ENCODE data around the gene SYT7. TPM values are rescaled to one million over a fixed set of nuclear protein-coding genes. Genes with fewer than 3 reads are reported as not detected.

SYT7 gene
- total and polyA plus RNA-seq, 2 of the 8 experiments (the other 6 are each of a cell fraction or from before 2014, with no cell fraction given): 9.6 to 10.5 TPM

DNA sequence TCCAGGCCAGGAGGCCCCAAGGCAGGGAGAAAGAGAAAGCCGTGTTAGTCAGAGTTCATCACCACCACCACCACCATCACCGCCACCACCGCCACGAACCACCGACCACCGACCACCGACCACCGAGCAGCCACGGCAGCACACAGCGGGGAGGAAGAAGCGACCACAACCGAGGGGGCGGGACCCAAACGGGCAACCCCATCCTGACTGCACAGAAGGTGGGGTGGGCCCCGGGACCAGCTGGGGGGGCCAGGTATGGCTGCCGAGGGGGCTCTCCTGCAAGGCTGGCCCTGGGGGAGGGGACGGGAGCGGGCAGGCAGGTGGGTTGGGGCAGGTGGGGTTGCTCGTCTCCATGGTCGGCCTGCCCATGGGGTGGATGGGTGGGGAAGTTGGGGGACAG lies 34.2 kb downstream of the SYT7 start:
- Histone ChIP-seq H3K23ac (ENCODE audit: insufficient read length) (no peak overlapping the region), H3K23me2 (ENCODE audit: low read depth, low read length) (no peaks in the 10 kb centered on the region), H3K4me1 (replicated peaks in 1 of 4; ENCODE audit: control insufficient read depth in 3 of 4, insufficient read depth in 4 of 4, low read length in 3 of 4) (peaks cover 0 to 20% (median 10%) of the 10 kb centered on the region in 4 experiments; a peak in 6 of 7 replicates), H2BK15ac (ENCODE audit: low read length) (no peak overlapping the region), H2BK12ac (ENCODE audit: low read depth, low read length) (no peak overlapping the region), H4K5ac (ENCODE audit: insufficient read length, low read depth, low read length) (no peak overlapping the region), H3K9me3 (ENCODE audit: insufficient read depth in 2 of 2, low read depth in 1 of 2, low read length in 1 of 2) (no peaks in the 10 kb centered on the region; a peak in 1 of 4 replicates), H3K4ac (replicated peaks; ENCODE audit: insufficient read length, low read depth, low read length) (no peak overlapping the region), H3K27ac (ENCODE audit: low read depth, low read length) (no peak overlapping the region), H3K14ac (ENCODE audit: insufficient read length) (no peak overlapping the region), H3K79me1 (ENCODE audit: low read depth, low read length) (no peaks in the 10 kb centered on the region), H4K8ac (ENCODE audit: extremely low read depth, insufficient read depth, low read length) (peak overlapping the region; percentile 51; the same call in 1 of the 2 replicates), H3K79me2 (ENCODE audit: control insufficient read depth in 1 of 2, insufficient read depth in 2 of 2, low read length in 2 of 2) (no peaks in the 10 kb centered on the region), H3K36me3 (ENCODE audit: control insufficient read depth in 2 of 4, insufficient read depth in 4 of 4, low read length in 3 of 4) (no peaks in the 10 kb centered on the region), H2AFZ (ENCODE audit: low read length) (no peak overlapping the region), H4K91ac (replicated peaks; ENCODE audit: insufficient read length, low read length) (no peak overlapping the region), H2BK120ac (replicated peaks; ENCODE audit: low read depth, low read length) (no peak overlapping the region), H3K27me3 (replicated peaks in 1 of 4; ENCODE audit: control insufficient read depth in 3 of 4, extremely low read depth in 1 of 4, insufficient read depth in 3 of 4, low read length in 3 of 4) (no peaks in the 10 kb centered on the region), H3K18ac (ENCODE audit: extremely low read depth, low read length) (no peak overlapping the region), H3K9ac (replicated peaks in 1 of 4; ENCODE audit: extremely low read depth in 1 of 4, low read depth in 3 of 4, low read length in 3 of 4) (no peak overlapping the region), H2AK5ac (ENCODE audit: low read depth, low read length) (no peak overlapping the region), H3K4me3 (ENCODE audit: extremely low read depth in 1 of 4, insufficient read depth in 2 of 4, low read depth in 3 of 4, low read length in 4 of 4) (no peak overlapping the region), H2BK20ac (ENCODE audit: low read length) (no peak overlapping the region), H3K56ac (replicated peaks; ENCODE audit: insufficient read length, low read depth, low read length) (no peak overlapping the region), H4K20me1 (replicated peaks in 1 of 2; ENCODE audit: control insufficient read depth in 1 of 2, insufficient read depth in 2 of 2, low read length in 2 of 2) (peaks cover 0 to 2% of the 10 kb centered on the region in 2 experiments), H2BK5ac (ENCODE audit: low read depth, low read length) (no peak overlapping the region), H3K4me2 (ENCODE audit: insufficient read depth in 1 of 2, low read depth in 2 of 2, low read length in 2 of 2) (no peak overlapping the region)
- FAIRE-seq: no peak
- WGBS, 2 experiments (ENCODE audit: extremely low coverage in 1 of 2, insufficient coverage in 1 of 2, insufficient read length in 1 of 2, insufficient replicate concordance in 2 of 2, low coverage in 1 of 2, low lambda C conversion rate in 2 of 2, missing lambda C conversion rate in 1 of 2): 93% methylated on average over 12 of the region's 20 CpGs; no CpG with 5 or more reads in 1 of the 2 experiments
- ChIA-PET CTCF (ENCODE audit: partially characterized antibody) (interaction anchor here (0.7 to 23.7 kb wide), 8 partner anchors 10 to 93 kb away, joined by 3 to 330 read pairs (median 11); no protein-coding TSS in a partner anchor), POLR2A (ENCODE audit: partially characterized antibody) (no interaction called here)
- DNase-seq (ENCODE audit: low read depth in 1 of 2, low spot score in 2 of 2): no peak
- TF ChIP-seq CREB1 (IDR thresholded peaks at IDR 0.05) (no peak), PHF8 (conservative IDR thresholded peaks at IDR 0.05; ENCODE audit: low read depth, low read length) (no peak), GTF2F1 (IDR thresholded peaks at IDR 0.05; ENCODE audit: borderline replicate concordance, low read depth, low read length) (no peak), EGR1 (IDR thresholded peaks at IDR 0.05; ENCODE audit: borderline replicate concordance, low read depth, low read length) (peak; percentile 95), FOSL1 (IDR thresholded peaks at IDR 0.05; ENCODE audit: insufficient read depth, low read depth, low read length) (peak; percentile 83), RBBP5 (IDR thresholded peaks at IDR 0.05; ENCODE audit: borderline replicate concordance, low read depth, low read length) (no peak), KDM1A (IDR thresholded peaks at IDR 0.05; ENCODE audit: borderline replicate concordance, low read length) (peak; percentile 57; the same call in 1 of the 2 replicates)
- TF ChIP-seq, protein P1, sequence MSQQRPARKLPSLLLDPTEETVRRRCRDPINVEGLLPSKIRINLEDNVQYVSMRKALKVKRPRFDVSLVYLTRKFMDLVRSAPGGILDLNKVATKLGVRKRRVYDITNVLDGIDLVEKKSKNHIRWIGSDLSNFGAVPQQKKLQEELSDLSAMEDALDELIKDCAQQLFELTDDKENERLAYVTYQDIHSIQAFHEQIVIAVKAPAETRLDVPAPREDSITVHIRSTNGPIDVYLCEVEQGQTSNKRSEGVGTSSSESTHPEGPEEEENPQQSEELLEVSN (IDR thresholded peaks at IDR 0.05): no peak

Data from H1 (cell line).